Measurements from ENCODE around the gene SH3PXD2A.

SH3PXD2A gene

GRCh38 chr10:103617602-103618385 lies 237.6 kb downstream of the SH3PXD2A start:
- H3K36me3 ChIP-seq = peaks cover 8% of the 10 kb centered on the region; the same call in 1 of the 2 replicates

GRCh38 chr10:103616705-103617601 lies 238.4 kb downstream of the SH3PXD2A start:
- H3K36me3 ChIP-seq = peaks cover 8% of the 10 kb centered on the region; the same call in 1 of the 2 replicates
- DNase-seq = no peak
- H3K27me3 ChIP-seq = no peaks in the 10 kb centered on the region
- no peaks in the 10 kb centered on the region for H3K9me3 ChIP-seq
- H3K4me1 ChIP-seq = peaks cover 32% of the 10 kb centered on the region
- no peak overlapping the region for H3K4me3 ChIP-seq (ENCODE audit: low read depth, low read length)
- TF ChIP-seq CTCF (IDR thresholded peaks at IDR 0.05; ENCODE audit: low read depth, low read length) = no peak

More at GRCh38 chr10:103617602-103618385, 237.6 kb downstream of the SH3PXD2A start:
- H3K4me1 ChIP-seq = peaks cover 32% of the 10 kb centered on the region
- no peak for DNase-seq
- H3K4me3 ChIP-seq (ENCODE audit: low read depth, low read length) = no peak overlapping the region
- no peaks in the 10 kb centered on the region for H3K27me3 ChIP-seq
- TF ChIP-seq CTCF (IDR thresholded peaks at IDR 0.05; ENCODE audit: low read depth, low read length) = no peak
- no peaks in the 10 kb centered on the region for H3K9me3 ChIP-seq

- DNase-seq = no peak
- Histone ChIP-seq H3K9me3 (no peaks in the 10 kb centered on the region), H3K4me3 (ENCODE audit: low read depth, low read length) (no peak overlapping the region), H3K27me3 (no peaks in the 10 kb centered on the region), H3K4me1 (peaks cover 28% of the 10 kb centered on the region), H3K36me3 (peaks cover 11% of the 10 kb centered on the region; the same call in 1 of the 2 replicates)
- TF ChIP-seq CTCF (IDR thresholded peaks at IDR 0.05; ENCODE audit: low read depth, low read length) = no peak
Measured at GRCh38 chr10:103614306-103615158, 240.8 kb downstream of the SH3PXD2A start.

GRCh38 chr10:103613616-103614015 lies 241.8 kb downstream of the SH3PXD2A start:
- peaks cover 21% of the 10 kb centered on the region for H3K4me1 ChIP-seq
- H3K36me3 ChIP-seq = peaks cover 11% of the 10 kb centered on the region; the same call in 1 of the 2 replicates
- H3K9me3 ChIP-seq = no peaks in the 10 kb centered on the region
- H3K27me3 ChIP-seq = no peaks in the 10 kb centered on the region
- no peak overlapping the region for H3K4me3 ChIP-seq (ENCODE audit: low read depth, low read length)
- no peak for TF ChIP-seq CTCF (IDR thresholded peaks at IDR 0.05; ENCODE audit: low read depth, low read length)
- no peak for DNase-seq

GRCh38 chr10:103612462-103613365 lies 242.7 kb downstream of the SH3PXD2A start:
- no peak for DNase-seq
- TF ChIP-seq CTCF (IDR thresholded peaks at IDR 0.05; ENCODE audit: low read depth, low read length) = no peak
- H3K27me3 ChIP-seq = no peaks in the 10 kb centered on the region
- H3K9me3 ChIP-seq = no peaks in the 10 kb centered on the region
- H3K36me3 ChIP-seq = peaks cover 7% of the 10 kb centered on the region; the same call in 1 of the 2 replicates
- H3K4me3 ChIP-seq (ENCODE audit: low read depth, low read length) = no peak overlapping the region
- peaks cover 12% of the 10 kb centered on the region for H3K4me1 ChIP-seq
